ENCODE measurements around the gene PIGS.
"Not testable (repeated sequence)": the region's sequence is repeated elsewhere in the genome, so short reads cannot be mapped to it uniquely, and the experiment has no call there.

Gene PIGS

DNA sequence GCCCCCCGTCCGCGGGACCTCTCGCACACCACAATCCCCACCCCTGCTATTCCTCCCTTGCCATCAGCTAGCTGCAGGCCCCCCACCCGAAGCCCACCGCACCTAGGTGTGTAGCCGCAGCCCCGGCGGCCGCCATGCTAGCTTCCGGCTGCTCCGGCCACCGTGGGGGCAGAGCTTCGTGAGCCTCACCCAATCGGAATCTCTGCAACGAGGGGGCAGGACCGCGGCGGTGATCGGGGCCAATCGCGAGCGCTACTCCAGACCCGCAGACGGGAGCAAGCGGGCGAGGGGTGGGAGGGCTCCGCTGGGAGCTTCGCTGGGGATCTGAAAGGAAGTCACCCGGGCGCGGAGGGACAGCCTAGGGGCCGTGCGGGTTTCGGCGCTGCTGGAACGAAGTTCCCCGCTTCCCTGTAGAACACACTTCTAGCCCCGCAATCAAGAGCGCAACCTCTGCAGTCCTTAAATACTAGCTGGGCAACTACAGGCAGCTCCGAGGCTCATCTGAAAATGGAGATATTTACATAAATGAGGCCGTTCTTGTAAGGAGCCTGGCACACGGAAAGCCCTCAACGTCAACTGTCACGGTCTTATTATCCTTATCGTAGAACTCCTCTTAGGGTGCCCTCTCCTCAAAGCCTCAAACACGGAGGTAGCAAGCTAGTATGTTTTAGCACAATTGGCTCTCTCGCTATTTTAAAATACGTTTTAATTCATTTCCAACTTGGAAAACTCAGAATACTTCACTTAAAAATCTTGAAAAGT is at the start of gene PIGS:
Gene PIGS (minus strand): TSS at position 164 of the 762 bp plus-strand sequence. CDS start 28 bp downstream, at position 136.
- peak; percentile 37 for DNase-seq

- DNase-seq = no peak
Measured at GRCh38 chr17:28620010-28620409, 48.7 kb upstream of the PIGS start.

- no peak for DNase-seq
Measured at GRCh38 chr17:28618464-28618863, 47.1 kb upstream of the PIGS start.

DNA sequence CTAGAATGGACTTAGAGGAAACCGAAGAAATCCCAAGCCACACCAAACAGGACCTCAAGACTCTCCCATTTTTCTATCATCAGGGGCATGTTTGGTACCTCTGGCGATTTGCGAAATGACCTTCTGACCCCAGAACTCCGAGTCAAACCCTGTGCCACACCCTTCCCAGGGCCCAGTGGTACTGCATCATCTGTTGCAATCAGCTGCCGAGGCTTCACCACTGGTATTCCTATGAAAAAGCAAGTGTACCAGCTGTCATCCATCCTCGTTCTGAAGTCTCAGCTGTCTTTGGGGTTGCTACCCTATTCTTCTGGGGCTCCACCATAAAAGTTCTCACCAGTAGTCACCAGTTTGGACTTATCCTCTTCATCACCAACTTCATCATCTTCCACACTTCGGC is 45.0 kb upstream of the PIGS start:
- no peak for DNase-seq

DNA sequence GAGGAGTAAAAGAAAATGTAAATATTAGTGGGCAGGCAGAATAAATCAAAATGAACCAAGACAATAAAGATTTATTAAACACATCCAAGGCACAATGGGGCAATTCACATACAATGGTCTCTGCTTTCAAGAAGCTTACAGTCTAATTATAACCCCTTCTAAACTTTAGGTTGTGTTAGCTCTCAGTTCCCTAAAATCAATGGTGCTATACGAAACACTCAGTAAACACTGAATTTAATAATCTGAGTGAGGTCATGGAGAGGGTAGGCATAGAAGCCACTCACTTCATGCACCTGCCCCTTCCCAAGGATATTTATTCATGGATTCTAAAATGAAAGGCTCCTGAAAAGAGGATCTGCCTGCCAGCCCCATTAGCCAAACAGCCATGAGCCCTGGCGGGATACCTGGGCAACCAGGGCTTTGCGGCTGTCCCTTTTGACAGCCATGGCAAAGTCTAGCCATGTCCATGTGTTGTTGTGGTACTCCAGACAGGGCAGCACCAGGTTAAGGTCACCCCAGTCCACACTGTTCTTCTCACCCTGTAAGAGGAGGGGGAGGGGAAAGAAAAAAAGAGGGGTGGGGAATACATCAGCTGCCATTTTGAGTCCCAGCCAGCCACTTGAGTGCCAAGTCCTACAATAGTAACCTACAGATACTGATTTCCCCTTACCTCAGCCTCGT is 44.1 kb upstream of the PIGS start:
- no peak for DNase-seq

DNA sequence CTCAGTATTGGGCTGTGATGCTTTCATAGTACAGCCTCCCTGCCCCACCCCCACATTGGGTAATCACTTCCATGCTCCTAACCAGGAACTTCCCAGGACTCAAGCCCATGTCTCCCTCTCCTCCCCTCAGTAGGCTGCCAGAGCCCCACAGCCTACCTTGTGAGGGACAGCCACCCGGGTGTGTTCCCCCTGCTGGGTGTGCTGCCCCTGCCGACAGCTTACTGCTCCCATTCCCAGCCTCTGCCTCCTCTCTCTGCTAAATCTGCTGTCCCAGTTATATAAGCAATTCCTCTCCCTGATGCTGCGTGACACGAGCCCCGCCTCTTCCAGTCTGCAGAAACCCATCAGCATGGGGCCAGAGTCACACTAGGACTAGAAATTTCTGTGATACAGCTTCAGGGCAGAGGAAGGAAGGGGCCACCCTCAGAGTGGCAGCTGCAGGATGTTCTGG is 42.6 kb upstream of the PIGS start, which contains the start of gene RSKR:
Gene RSKR (minus strand): TSS at position 255 of the 451 bp plus-strand sequence. CDS start 24 bp downstream, at position 231.
- DNase-seq = no peak

GRCh38 chr17:28612936-28613872 is 41.9 kb upstream of the PIGS start:
- DNase-seq = no peak

- no peak for DNase-seq
Measured at GRCh38 chr17:28612531-28612930, 41.2 kb upstream of the PIGS start.

DNA sequence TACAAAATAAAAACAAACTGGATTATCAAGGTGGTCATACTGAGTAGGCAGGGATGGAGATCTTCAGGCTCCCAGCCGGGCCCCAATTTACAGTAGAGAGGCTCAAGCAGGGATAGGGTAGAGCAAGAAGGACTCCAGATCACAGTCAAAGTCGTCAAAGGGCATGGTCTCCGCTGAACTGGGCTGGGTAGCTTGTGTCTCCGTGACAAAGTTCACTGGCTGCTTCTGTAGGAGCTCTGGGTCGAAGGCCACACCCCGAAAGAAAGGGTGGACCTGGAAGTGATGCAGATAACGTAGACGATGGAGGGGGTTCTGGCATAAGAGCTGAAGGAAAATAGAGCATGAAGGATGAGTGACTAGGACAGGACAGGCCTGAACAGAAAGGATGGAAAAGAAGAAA is 39.1 kb upstream of the PIGS start:
- DNase-seq = no peak

DNA sequence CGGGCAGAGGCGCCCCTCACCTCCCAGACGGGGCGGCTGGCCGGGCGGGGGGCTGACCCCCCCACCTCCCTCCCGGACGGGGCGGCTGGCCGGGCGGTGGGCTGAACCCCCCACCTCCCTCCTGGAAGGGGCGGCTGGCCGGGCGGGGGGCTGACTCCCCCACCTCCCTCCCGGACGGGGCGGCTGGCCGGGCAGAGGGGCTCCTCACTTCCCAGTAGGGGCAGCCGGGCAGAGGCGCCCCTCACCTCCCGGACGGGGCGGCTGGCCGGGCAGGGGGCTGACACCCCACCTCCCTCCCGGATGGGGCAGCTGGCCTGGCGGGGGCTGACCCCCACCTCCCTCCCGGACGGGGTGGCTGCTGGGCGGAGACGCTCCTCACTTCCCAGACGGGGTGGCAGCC is 32.7 kb upstream of the PIGS start:
- DNase-seq = not testable (repeated sequence)

- DNase-seq = no peak
Measured at GRCh38 chr17:28599311-28600184, 28.2 kb upstream of the PIGS start.

DNA sequence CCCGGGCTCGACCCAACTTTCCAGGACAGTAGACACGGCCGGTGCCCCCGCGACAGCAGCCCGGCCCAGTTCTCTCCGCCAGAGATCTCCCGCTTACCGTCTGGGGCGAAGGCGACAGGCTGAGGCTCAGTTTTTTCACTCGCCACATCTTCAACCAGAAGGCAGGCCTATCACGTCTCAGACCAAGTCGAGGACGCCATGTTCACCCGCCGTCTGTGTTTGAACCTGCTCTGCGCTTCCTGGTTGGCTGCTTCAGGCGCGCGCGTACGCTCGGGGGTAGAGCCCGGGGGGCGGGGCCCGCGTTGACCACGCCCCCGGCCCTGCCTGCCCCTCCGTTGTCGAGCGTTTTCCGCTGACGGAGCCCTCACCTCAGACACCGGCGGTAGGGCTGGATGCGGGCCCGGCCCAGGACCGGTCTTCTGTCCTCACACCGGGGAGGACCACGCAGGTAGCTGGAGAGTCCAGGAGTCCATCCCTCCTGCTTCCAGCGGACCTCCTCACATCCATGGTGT is 27.5 kb upstream of the PIGS start, which contains the start of gene SPAG5:
Gene SPAG5 (minus strand): TSS at position 227 of the 512 bp plus-strand sequence. CDS start 79 bp downstream, at position 148.
- peak; percentile 42 for DNase-seq

DNA sequence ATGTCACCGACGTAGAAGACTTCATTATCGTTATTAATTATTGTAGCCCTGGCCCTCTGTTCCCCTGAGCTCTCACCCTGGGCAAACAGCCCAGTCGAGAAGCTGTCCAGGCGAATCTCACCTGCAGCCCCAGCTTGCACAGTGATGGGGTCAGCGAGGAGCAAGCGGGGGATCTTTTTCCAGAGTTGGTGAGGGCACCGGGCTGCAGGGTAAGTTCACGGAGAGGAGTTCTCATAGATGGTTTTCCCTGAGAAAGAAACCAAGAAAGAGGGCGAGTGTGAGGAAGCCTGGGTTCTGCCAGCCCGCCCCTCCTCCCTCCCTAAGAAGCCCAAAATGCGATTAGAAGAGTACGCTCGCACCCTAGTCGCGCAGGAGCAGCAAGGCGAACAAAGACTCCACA is 27.1 kb upstream of the PIGS start:
- DNase-seq = no peak

GRCh38 chr17:28597606-28598383 is 26.5 kb upstream of the PIGS start:
- no peak for DNase-seq

- no peak for DNase-seq
Measured at GRCh38 chr17:28592260-28592659, 20.9 kb upstream of the PIGS start.

- no peak for DNase-seq
Measured at GRCh38 chr17:28585851-28586250, 14.5 kb upstream of the PIGS start.

- no peak for DNase-seq
Measured at GRCh38 chr17:28584434-28584833, 13.1 kb upstream of the PIGS start.

DNA sequence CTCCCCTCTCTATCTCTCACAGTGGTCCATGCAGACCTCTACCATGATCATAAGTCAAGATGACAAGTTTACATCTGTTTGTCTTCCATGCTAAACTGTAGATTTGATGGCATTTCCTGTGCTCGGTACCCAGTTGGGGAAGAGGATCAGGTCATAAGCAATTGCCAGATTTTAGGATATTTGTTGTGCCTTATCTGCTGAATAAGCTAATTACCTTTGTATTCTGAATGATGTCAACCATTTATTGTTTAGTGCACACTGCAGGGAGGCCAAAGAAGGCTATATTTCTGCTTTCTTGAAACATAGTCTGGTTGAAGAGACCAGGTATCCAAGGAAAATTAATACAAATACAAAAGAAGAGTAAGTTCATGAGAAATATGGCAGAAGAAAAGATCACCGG is 11.2 kb upstream of the PIGS start:
- DNase-seq = no peak

DNA sequence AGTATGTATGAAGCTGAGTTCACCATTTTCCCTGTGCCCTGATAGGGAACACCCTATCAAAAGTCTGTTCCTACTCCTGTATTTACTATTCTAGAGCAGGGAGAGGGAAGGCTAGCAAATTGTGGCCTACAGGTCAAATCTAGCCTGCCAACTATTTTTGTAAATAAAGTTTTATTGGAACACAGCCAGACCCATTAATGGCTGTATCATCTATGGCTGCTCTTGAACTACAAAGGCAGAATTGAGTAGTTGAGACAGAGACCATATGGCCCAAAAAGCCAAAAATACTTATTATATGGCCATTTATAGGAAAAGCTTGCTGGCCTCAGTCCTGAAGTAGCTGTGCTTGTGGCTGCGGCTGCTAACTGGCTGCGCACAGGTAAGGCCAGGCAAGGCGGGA is 9.6 kb upstream of the PIGS start:
- no peak for DNase-seq

- no peak for DNase-seq
Measured at GRCh38 chr17:28579526-28579925, 8.2 kb upstream of the PIGS start.

All from cortex of kidney (tissue), 1 donor.